NCI-H510A treated with DMSO at 0.1 percent for 48 hours (cell line): ENCODE data around the gene RAP1GAP2.

ENCODE experiments used
- DNase-seq: peaks from one replicate; lab custom pipeline; 2025; lab: John Stamatoyannopoulos, UW

The RAP1GAP2 gene

DNA sequence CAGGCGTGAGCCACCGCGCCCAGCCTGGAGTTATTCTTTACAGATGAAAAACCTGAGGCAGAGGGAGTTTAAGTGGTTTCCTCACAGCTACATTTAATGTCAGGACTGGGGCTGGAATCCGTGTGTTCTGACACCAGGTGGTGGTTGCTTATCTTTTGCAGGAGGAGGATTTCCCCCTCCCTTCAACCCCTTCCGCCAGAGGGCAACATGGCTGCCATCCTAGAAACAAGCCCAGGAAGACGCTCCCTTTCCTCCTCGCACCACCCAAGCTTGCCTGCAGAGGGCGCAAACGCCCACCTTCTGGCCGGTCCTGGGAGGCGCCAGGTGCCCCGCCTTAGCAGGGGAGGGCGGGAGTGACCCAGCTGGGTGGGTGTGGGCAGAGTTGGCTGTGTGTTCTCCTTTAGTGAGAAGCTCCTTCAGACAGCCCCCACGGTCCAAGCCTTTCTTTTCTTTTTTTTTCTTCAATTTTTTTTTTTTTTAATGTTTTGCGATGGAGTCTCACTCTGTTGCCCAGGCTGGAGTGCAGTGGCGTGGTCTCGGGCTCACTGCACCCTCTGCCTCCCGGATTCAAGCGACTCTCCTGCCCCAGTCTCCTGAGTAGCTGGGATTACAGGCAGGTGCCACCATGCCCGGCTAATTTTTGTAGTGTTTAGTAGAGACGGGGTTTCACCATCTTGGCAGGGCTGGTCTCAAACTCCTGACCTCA is 9.9 kb upstream of the RAP1GAP2 start:
- peak; percentile 75 for DNase-seq

DNA sequence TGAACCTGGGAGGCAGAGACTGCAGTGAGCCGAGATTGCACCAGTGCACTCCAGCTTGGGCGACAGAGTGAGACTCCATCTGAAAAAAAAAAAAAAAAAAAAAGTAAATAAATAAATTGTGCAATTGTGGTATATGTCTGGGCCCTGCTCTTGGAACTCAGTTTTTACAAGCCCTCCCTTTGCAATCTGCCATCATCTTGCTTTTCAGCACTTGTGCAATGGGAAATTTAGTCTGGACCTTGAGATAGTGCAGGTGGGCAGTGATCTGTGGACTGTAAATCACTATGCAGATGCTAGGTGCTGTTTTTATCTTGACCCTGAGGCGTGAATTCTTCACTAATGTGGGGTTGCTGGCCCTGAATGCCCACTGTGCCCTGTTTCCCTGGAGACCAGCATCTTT is 6.5 kb upstream of the RAP1GAP2 start:
- no peak for DNase-seq

DNA sequence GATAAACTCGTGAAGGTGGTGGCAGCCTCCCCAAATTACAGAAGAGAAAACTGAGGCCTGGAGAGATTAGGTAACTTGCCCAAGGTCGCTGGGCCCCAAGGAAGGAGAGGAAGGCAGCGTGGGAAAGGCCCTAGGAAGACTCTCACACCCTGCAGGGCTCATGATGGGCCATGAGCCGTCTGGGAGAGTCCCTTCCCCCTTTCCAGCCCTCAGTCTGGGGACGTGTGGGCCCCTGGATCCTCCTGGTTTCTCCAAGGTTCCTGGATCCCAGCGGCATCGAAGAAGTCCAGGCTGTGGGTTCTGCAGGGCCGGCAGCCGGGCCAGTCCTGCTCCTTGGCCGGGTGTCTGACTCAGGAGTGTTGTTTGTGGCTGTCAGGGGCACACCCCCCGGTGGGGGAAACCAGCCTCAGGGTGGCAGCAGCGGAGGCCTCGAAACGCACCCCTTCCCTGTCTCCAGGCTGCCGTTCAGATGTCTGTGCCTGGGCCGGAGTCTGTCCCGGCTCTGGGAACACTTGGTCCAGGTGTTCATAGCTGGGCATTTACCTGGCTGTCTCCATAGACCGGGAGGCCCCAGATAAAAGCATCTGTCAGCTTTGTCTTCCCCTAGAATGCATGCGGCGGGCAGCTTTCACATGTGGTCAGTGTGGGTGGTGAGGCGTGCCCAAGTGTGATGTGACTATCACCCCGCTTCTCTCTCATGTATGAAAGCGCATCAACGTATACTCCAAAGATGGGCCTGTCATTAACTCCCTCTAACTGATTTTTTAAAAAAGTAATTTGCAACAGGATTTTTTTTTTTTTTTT is 3.7 kb upstream of the RAP1GAP2 start:
- no peak for DNase-seq

DNA sequence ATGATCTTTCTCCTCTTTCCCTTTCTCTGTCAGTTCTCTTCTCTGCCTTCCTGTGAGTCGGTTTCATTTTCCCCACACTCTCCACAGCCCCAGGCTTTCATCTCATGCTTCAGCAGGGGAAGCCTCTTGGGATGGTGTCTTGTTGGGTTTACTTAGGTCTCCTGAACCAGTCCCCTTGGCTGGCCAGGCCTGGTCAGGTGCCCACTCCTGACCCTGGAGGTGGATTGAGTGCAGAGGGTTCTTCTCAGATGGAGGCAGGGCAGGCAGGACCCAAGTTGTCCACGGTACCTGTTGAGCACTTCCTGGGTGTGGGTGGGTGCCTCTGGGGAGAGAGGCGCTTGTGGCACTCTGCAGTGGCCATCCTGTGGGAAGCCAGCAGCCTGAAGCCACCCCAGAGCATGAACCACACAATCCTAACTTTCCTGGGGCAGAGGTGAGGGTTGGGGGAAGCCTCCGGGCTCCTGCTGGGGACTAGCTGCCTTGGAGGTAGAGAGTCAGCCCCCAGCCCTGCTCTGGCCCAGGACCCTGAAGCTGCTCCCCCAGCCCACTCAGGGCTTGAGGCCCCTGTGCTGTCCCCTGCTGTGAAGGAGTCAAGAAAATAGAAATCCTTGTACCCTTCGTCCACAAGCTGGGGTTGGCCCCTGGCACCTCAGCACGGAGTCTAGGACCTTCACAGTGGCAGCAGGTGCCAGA is 2.0 kb upstream of the RAP1GAP2 start:
- DNase-seq: no peak

DNA sequence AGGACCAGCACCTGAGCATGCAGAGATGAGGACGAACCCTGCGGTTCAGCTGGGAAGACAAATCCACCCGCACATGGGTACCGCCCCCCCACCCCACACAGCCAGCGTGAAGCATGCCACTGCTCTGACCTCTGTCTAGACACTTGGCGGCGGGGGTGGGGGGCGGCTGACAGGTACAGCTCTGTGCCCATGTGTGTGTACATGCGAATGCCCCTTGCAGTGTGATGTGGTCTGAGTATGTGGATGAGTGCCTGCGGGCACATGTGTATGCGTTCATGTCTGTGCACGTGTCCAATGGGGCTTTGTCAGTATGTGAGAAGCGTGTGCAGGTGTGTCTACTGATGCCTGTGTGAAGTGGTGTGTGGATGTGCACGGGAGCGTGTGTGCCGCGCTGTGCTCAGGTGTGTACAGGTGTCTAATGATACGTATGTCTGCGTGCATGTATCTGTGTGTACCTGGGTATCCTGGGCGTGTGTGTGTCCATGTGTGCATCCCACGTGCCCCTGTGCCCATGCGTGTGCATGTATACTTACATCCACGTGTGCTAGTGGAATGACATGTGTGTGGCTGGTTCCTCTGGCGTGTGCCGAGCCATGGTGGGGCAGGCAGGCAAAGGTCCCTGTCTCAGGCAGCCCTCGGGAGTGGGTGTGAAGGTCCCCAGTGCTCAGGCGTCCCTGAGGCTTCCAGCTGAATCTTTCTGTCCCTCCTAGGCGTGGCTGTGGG is 636 bp upstream of the RAP1GAP2 start:
- DNase-seq: no peak

DNA sequence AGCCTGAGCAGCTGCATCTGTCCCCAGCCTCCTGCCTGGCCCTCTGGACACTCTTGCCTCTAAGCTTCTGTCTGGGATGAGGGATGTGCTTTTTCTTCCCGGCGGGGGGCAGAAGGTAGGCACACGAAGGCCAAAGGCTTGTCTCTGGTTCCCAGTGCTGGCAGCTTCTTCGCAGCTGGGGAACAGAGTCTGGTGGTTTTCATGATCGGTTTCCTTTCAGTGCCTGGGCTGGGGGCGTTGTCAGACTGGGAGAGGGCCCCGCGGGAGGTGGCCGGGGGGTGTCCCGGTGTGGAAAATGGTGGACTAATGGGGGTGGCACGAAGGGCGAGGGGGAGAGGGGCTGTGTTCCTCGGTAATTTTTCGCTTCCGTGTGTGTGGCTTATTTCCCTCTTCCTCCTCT is 988 bp downstream of the RAP1GAP2 start:
- DNase-seq: no peak

DNA sequence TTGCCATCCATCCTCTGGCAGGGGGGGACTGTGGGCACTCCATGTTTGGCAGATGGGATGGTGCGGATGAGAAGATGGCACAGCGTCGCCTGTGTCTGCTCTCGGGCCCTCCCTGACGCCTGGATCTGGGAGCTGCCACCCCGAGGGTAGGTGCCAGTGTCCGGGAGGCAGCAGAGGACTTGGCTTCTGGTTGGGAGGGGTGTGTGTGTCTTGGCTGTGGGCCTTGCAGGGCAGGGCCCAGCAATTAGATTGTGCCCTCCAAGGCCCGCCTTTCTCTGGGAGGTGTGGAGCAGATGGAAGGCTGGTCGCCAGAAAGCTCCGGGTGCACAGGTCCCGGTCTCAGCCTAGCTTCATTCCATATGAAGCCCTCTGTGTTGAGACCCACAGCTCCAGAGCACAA is 1.4 kb downstream of the RAP1GAP2 start:
- DNase-seq: no peak

DNA sequence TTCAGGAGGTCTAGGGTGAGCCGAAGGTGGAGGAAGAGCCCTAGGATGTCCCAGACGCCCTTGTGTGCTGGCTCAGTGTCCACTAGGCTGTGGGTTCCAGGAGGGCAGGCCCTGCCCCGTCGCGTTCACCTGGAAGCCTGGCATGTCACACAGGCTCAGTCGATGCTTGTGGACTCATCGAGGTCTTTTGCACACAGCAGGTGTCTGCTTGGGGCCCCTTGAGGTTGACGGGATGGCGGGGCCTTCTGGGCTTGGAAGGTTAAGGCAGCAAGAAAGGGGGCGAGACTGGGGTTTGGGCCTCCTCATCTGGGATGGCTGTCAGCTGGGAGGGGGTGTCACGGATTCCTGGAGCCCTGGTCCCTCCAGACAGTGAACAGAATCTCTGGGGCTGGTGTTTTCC is 1.9 kb downstream of the RAP1GAP2 start:
- DNase-seq: no peak

DNA sequence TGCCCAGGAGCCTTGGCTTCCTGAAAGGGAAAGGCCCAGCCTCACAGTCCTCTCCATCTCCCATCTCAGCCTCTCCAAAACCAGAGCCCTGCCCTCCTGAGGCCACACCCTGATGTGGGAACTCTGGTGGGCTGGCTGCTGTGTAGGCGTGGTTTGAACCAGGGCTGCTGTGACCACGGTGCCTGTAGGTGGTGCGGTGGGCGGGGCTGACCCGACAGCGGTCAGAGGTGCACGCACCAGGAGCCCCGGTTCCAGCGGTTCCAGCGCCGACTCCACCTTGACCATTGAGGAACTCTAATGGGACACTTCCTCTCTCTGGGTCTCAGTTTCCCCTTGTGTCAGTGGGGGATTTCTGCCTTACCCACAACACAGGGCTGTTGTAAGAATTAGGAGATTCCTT is 2.4 kb downstream of the RAP1GAP2 start:
- no peak for DNase-seq

DNA sequence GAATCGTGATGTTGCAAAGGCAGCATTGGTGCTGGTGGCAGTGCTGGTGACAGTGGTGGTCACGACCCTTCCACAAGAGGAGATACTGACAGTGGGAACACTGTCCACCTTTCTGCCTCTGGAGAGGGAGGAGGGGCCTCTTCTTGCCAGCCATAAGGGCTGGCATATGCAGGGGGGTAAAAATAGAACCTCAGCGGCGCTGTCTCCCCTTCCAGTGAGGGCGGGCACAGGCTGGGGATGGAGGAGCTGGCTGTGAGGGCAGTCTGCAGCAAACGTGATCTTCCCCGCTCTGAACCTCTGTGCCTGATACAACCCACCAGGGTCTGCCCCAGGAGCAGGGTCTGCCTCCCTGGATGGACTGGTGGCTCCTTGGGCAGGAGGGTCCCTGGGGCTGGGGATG is 3.4 kb downstream of the RAP1GAP2 start:
- DNase-seq: no peak

DNA sequence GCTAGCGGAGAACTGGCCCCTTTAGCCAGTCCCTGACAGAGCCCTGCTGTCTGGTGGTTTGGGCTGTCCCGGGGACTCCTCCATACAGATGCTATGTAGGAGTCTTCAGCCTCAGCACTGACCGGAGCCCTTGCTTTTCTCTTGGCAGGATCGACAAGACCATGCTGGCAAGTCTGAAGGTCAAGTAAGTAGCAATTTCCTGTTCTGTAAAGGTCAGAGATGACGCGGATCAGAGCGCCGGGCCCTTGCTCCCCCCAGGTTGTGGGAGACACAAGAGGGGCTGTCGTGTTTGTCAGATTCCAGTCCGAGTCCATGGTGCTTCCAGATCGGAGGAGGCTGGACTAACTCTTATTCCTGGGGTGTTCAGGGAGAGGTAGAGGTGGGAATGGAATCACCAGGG is 4.1 kb downstream of the RAP1GAP2 start:
- no peak for DNase-seq

DNA sequence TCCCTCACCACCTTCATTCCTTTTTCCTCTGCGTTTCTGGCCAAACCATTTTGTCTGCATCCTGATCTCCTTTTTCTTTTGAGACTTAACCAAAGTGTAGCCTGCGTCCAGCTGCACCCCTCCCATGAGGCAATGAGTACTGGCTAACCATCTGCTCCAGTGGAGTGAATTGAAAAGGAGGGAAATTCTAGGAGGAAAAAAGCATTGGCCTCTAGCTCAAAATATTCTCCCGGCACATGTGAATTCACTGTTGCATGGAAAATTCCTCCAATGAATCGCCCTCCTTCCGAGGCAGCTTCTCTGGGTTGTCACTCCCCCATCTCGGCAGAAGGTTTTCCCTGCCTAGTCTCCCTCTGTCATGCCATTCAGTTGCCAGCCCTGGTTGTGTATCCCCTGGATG is 5.6 kb downstream of the RAP1GAP2 start:
- no peak for DNase-seq

DNA sequence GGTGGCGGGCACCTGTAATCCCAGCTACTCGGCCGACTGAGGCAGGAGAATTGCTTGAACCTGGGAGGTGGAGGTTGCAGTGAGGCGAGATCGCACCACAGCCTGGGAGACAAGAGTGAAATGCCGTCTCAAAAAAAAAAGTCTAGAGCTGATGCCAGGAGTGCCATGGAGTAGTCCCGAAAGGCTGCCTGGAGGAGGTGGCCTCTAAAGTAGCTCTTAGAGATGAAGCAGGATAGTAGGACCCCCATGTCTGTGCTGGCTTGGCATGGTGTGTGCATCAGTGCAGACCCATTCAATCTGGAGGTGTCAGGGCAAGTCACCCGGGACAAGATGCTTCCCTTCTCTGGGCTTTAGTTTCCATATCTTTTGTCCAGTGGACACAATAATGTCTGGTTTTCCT is 6.3 kb downstream of the RAP1GAP2 start:
- DNase-seq: no peak

DNA sequence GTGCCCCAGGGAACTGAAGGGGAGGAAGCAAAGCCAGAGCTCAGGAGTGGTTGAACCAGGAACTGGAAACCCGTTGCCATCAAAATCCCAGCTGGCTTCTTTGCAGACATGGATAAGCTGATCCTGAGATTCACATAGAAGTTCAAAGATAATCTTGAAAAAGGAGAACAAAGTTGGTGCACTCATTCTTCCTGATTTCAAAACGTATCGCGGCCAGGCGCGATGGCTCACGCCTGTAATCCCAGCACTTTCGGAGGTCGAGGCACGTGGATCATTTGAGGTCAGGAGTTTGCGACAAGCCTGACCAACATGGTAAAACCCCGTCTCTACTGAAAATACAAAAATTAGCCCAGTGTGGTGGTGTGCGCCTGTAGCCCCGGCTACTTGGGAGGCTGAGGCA is 7.1 kb downstream of the RAP1GAP2 start:
- DNase-seq: no peak

DNA sequence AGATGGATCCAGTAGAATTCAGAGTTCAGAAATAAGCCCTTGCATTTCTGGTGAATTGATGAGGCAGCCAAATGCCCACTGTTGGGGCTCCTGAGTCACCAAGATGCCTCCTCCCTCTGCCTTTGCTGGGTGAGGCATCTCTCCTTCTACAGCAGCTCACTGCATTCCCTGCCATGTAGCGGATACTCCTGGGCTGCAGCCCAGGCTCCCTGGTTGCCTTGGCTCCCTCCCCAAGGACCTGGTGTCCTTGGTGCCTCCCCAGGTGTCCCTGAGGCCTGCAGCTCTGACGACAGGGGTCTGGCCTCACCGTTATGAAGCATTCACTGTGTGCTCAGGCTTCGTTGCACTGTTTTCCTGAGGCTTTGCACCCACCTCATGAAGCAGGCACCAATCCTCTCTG is 7.7 kb downstream of the RAP1GAP2 start:
- DNase-seq: no peak

DNA sequence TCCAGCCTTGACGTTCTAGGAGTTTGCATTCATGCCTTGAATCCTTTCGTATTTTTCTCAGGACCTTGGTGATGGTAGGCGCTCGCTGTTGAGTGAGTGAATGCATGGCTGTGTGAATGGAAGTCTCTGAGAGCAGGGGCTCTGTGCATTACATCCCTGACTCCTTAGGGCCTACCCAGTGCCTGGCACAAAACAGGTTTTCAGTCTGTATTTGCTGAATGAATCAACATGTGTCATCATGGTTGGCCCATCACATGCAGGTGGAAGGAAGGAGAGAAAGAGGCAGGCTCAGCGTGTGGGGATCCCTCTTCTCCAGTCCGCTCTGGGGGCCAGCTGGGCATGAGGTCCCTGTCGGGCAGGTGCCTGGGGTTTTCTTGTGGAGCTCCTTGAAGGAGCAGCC is 8.7 kb downstream of the RAP1GAP2 start:
- no peak for DNase-seq

DNA sequence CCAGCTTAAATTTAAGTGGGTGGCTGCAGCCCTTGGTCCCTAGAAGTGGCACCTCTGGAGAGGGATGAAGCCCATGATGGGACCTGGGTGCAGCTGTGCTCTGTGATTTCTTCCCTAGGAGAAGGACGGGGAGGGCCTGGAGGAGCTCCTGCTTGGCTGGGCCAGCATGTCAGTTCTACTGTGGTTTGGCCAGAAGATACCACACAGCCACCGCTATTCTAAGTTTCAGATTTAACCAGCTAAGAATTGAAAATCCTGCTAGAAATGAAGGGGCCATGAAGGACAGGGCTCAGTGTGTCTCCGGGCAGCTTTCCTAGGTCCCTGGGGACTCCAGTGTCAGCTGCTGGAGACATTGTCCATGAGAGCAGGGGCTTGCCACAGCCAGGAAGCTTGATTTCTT is 9.7 kb downstream of the RAP1GAP2 start:
- DNase-seq: no peak

DNA sequence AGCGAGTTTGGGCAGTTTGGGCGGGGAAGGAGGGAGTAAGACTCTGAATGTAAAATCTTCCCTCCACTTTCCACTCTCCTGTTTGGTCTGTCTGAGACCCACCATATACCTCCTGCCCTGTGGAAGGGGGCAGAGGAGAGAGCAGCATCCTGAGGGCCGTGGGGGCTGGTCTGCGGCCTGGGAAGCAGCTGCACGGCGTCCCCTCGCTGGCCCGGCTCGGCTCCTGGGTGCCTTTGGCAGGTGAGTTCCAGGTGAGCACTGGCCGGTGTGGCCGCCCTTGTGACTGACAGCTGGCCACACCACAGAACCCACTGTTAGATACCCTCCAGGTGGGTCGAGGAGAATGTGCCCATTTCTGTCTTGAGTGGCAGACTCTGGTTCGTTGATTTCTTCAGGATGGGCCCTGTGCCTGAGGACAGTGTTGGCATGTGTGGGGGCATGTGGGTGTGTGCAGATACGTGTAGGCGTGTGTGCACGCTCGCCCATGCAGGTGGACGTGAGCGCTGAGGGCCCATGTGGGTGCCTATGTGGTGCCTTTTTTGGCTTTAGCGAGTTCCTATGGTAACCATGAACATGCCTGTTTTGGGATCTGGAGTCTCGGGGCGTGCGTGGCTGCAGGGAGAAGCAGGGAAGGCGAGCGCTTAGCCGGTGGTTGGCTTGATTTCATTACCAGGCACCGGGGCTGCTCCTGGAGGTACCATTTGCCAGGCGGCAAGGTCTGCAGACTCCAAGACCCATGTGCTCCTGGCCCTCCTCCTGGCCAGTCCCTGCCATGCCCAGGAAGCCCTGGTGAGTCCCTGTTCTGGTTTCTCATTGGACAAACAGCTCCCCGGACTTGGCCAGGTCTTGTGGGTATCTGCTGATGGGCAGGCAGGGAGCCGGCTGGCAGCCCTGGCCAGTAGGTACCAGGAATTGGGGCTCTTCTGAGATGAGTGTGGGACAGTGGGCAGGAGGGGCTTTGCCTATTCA is 12.4 kb downstream of the RAP1GAP2 start:
- DNase-seq: no peak

DNA sequence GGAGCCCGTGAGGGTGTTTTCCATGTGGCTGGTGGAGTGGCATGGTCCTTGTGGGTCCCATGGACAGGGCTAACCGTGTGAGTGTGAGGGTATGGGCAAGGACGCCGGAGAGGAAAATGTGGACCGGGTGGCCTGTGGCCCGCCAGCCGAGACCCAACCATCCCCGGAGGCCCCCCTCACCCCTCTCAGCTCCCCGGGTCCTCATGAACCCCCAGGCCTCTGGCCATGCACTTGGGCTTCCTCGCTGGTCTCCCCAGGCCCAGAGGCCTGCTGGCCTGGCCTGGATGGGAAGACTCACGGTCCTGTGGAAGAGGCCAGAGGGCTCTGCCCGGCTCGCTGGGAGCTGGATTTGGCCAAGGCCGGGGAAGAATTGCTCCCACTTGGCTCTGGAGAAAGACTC is 13.1 kb downstream of the RAP1GAP2 start:
- no peak for DNase-seq

DNA sequence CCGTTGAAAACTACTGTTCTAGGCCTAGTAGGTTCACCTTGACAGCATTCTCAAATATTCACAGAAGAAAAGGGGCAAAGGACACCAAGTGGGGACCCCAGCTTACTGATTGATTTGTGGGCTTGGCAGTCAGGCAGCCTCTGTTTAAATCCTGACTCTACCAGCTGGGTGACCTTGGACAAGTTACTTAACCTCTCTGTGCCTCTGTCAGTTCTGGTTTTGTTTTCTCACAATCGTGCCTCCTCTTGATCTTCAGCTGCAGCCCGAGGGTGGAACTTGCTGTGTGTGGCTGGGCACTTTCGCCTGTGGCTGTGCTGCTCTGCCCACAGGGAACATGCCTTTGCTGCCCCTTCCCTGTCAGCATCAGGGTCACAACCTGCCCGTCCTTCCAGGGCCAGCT is 17.8 kb downstream of the RAP1GAP2 start:
- no peak for DNase-seq
